ENCODE measurements around the gene HLA-DOA. TPM values are rescaled to one million over a fixed set of nuclear protein-coding genes. Genes with fewer than 3 reads are reported as not detected.

The HLA-DOA gene
- total RNA-seq, 3 donors from 2014 or later (not counting 1 experiment from before 2014, with no cell fraction given): 1.2 to 4.3 (median 3.6) TPM

DNA sequence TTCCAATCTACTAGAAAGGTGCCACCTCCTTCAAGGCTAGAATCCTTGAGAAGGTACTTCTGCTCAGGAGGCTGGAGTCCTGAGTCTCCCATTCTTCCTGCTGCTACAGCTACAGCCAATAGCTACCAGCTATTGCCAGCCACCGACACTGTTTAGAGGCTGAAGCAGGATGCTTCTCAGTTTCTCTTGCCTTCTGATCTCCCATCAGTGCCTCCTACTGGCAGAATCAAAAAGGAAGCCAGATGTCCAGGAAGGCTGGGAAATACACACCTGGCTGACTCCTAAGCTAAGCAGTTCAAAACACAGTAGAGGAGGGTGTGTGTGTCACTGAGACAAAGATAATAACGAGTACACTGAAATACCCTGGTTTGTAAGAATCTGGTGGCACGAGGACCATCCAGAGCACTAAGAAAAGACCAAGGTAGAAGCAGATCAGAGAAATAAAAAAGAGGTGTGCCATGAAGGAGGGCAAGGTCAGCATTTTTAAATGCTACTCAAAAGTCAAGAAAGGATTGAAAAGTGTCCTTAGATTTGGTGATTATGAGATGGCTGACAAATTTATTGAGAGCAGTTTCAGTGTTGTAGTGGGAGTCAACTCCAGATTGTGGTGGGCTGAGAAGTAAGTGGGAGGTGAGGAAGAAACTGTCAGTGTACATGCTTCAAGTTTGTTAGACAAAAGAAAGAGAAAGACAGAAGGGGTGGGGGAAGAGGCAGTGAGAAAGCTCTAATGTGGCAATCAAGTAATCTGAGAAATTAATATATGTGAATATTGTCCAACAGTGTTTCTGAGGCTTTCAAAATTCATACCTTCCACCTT is 54.2 kb downstream of the HLA-DOA start:
- TF ChIP-seq, protein P1, sequence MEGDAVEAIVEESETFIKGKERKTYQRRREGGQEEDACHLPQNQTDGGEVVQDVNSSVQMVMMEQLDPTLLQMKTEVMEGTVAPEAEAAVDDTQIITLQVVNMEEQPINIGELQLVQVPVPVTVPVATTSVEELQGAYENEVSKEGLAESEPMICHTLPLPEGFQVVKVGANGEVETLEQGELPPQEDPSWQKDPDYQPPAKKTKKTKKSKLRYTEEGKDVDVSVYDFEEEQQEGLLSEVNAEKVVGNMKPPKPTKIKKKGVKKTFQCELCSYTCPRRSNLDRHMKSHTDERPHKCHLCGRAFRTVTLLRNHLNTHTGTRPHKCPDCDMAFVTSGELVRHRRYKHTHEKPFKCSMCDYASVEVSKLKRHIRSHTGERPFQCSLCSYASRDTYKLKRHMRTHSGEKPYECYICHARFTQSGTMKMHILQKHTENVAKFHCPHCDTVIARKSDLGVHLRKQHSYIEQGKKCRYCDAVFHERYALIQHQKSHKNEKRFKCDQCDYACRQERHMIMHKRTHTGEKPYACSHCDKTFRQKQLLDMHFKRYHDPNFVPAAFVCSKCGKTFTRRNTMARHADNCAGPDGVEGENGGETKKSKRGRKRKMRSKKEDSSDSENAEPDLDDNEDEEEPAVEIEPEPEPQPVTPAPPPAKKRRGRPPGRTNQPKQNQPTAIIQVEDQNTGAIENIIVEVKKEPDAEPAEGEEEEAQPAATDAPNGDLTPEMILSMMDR (IDR thresholded peaks at IDR 0.05): no peak
- H3K27ac ChIP-seq (ENCODE audit: low read length): no peak overlapping the region
- Mint-ChIP-seq H3K9me3 (no peaks in the 10 kb centered on the region), H3K27ac (no peak overlapping the region), H3K4me3 (no peak overlapping the region), H3K36me3 (no peaks in the 10 kb centered on the region), H3K27me3 (ENCODE audit: low read depth in 2 of 2) (no peaks in the 10 kb centered on the region), H3K4me1 (peaks cover 26 to 28% of the 10 kb centered on the region in 2 donors)
- H3K27me3 ChIP-seq (ENCODE audit: control insufficient read depth, insufficient read depth, low read length): no peaks in the 10 kb centered on the region
- ATAC-seq (no peak), DNase-seq (peak in 1 of 2 donors; percentile 71)
- intact Hi-C loops (cut with micrococcal nuclease): no loop called here
- H3K36me3 ChIP-seq (ENCODE audit: control insufficient read depth, insufficient read depth, low read length): no peaks in the 10 kb centered on the region
- no peaks in the 10 kb centered on the region for H3K9me3 ChIP-seq (ENCODE audit: control insufficient read depth, insufficient read depth, low read length)
- no peak overlapping the region for H3K4me3 ChIP-seq (ENCODE audit: low read length)
- 72% methylated on average over 3 of the region's 3 CpGs for WGBS (ENCODE audit: insufficient coverage)
- peaks cover 32% of the 10 kb centered on the region for H3K4me1 ChIP-seq (ENCODE audit: control insufficient read depth, insufficient read depth, low read length)

DNA sequence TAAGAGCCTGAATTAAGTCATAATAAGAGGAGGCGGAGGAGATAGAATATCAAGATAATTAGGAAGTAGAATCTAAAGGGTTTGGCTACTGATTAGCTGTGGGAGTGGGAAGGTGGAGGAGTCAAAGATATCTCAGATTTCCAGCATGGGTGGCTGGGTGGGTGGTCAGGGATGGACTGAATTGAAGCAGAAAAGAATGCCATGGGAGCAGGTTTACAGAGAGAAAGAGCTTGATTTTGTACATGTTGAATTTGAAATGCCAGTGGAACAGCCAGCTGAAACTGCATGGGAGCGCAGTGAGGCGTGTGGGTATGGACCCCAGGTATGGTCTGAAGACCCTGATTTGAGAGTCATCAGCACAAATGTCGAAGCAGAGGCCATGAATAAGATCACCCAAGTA is 55.1 kb downstream of the HLA-DOA start:
- TF ChIP-seq, protein P1 (IDR thresholded peaks at IDR 0.05): no peak
- H3K27ac Mint-ChIP-seq: no peak overlapping the region
- H3K27ac ChIP-seq (ENCODE audit: low read length): no peak overlapping the region
- no peaks in the 10 kb centered on the region for H3K9me3 ChIP-seq (ENCODE audit: control insufficient read depth, insufficient read depth, low read length)
- DNase-seq (no peak), ATAC-seq (no peak)
- H3K4me1 ChIP-seq (ENCODE audit: control insufficient read depth, insufficient read depth, low read length): peaks cover 39% of the 10 kb centered on the region
- no peak overlapping the region for H3K4me3 Mint-ChIP-seq
- no peaks in the 10 kb centered on the region for H3K27me3 Mint-ChIP-seq (ENCODE audit: low read depth in 2 of 2)
- WGBS (ENCODE audit: insufficient coverage): 63% methylated on average over 4 of the region's 4 CpGs
- intact Hi-C loops (cut with micrococcal nuclease): no loop called here
- no peaks in the 10 kb centered on the region for H3K27me3 ChIP-seq (ENCODE audit: control insufficient read depth, insufficient read depth, low read length)
- H3K4me1 Mint-ChIP-seq: peaks cover 32% of the 10 kb centered on the region in 2 donors
- no peaks in the 10 kb centered on the region for H3K36me3 Mint-ChIP-seq
- no peak overlapping the region for H3K4me3 ChIP-seq (ENCODE audit: low read length)
- no peaks in the 10 kb centered on the region for H3K9me3 Mint-ChIP-seq
- no peaks in the 10 kb centered on the region for H3K36me3 ChIP-seq (ENCODE audit: control insufficient read depth, insufficient read depth, low read length)

Other genes with a start within 250 kb of the HLA-DOA start
- 1 to 10 TPM in 1 of 3 donors, not detected in 2; 8.2 TPM for gene HLA-DQB2, start 246.1 kb downstream of the HLA-DOA start, total RNA-seq
- gene HLA-DOB, start 192.6 kb downstream of the HLA-DOA start, total RNA-seq: 10 to 100 TPM in 2 of 3 donors, 1 to 10 TPM in 1; 4.2 to 13.7 (median 10.4) TPM
- gene TAP2, start 170.9 kb downstream of the HLA-DOA start, total RNA-seq: 100 to 1,000 TPM; 162 to 221 (median 209) TPM
- 100 to 1,000 TPM; 160 to 170 (median 161) TPM for gene PSMB8, start 165.5 kb downstream of the HLA-DOA start, total RNA-seq
- gene TAP1, start 155.9 kb downstream of the HLA-DOA start, total RNA-seq: 100 to 1,000 TPM; 134 to 193 (median 179) TPM
- 100 to 1,000 TPM; 112 to 190 (median 182) TPM for gene PSMB9, start 155.4 kb downstream of the HLA-DOA start, total RNA-seq
- gene HLA-DMB, start 68.6 kb downstream of the HLA-DOA start, total RNA-seq: 10 to 100 TPM; 19.5 to 28.1 (median 23.0) TPM
- gene HLA-DMA, start 56.5 kb downstream of the HLA-DOA start, total RNA-seq: 10 to 100 TPM; 39.2 to 57.5 (median 48.1) TPM
- gene BRD2, start 41.0 kb downstream of the HLA-DOA start, total RNA-seq: 100 to 1,000 TPM; 653 to 886 (median 714) TPM
- 100 to 1,000 TPM in 1 of 3 donors, 10 to 100 TPM in 2; 43.1 to 135 (median 73.5) TPM for gene HLA-DPA1, start 64.1 kb upstream of the HLA-DOA start, total RNA-seq
- gene HLA-DPB1, start 66.4 kb upstream of the HLA-DOA start, total RNA-seq: 100 to 1,000 TPM in 1 of 3 donors, 10 to 100 TPM in 2; 55.2 to 131 (median 77.1) TPM
- 1 to 10 TPM in 1 of 3 donors, under 1 TPM in 2; 0.93 to 2.0 (median 0.94) TPM for gene COL11A2, start 182.9 kb upstream of the HLA-DOA start, total RNA-seq
- gene RXRB, start 191.1 kb upstream of the HLA-DOA start, total RNA-seq: 10 to 100 TPM; 72.3 to 96.4 (median 73.9) TPM
- gene SLC39A7, start 191.3 kb upstream of the HLA-DOA start, total RNA-seq: 10 to 100 TPM; 38.9 to 45.7 (median 45.6) TPM
- 1 to 10 TPM; 5.4 to 7.7 (median 6.8) TPM for gene HSD17B8, start 195.1 kb upstream of the HLA-DOA start, total RNA-seq
- gene RING1, start 198.9 kb upstream of the HLA-DOA start, total RNA-seq: 10 to 100 TPM; 34.5 to 40.3 (median 36.5) TPM